8988T (cell line): ENCODE data around the gene DOK6.
"Not testable (repeated sequence)": the region's sequence is repeated elsewhere in the genome, so short reads cannot be mapped to it uniquely, and the experiment has no call there.

ENCODE experiments used
- DNase-seq: peaks from one replicate; pipeline ENCODE4 v3.0.0; 2011

The DOK6 gene

GRCh38 chr18:69400253-69400975 lies at the start of gene DOK6:
Gene DOK6 (plus strand): TSS chr18:69400888.
- DNase-seq = no peak

GRCh38 chr18:69353023-69353422 lies 47.7 kb upstream of the DOK6 start:
- DNase-seq = no peak

GRCh38 chr18:69357590-69357989 lies 43.1 kb upstream of the DOK6 start:
- DNase-seq = no peak

GRCh38 chr18:69358212-69358895 lies 42.3 kb upstream of the DOK6 start:
- DNase-seq = no peak

- not testable (repeated sequence) for DNase-seq
Observed at GRCh38 chr18:69359768-69360167, 40.9 kb upstream of the DOK6 start.

- no peak for DNase-seq
Observed at GRCh38 chr18:69364930-69365329, 35.8 kb upstream of the DOK6 start.

- DNase-seq = no peak
Observed at GRCh38 chr18:69365658-69366057, 35.0 kb upstream of the DOK6 start.

- DNase-seq = no peak
Observed at GRCh38 chr18:69367104-69367503, 33.6 kb upstream of the DOK6 start.

GRCh38 chr18:69371729-69372128 lies 29.0 kb upstream of the DOK6 start:
- no peak for DNase-seq

- DNase-seq = no peak
Observed at GRCh38 chr18:69380324-69380723, 20.4 kb upstream of the DOK6 start.

GRCh38 chr18:69383186-69383585 lies 17.5 kb upstream of the DOK6 start:
- DNase-seq = no peak

GRCh38 chr18:69387186-69387585 lies 13.5 kb upstream of the DOK6 start:
- DNase-seq = no peak

- DNase-seq = no peak
Observed at GRCh38 chr18:69388222-69388621, 12.5 kb upstream of the DOK6 start.

GRCh38 chr18:69397096-69397495 lies 3.6 kb upstream of the DOK6 start:
- no peak for DNase-seq

- DNase-seq = no peak
Observed at GRCh38 chr18:69399253-69399652, 1.4 kb upstream of the DOK6 start.

GRCh38 chr18:69400976-69401225 lies 213 bp downstream of the DOK6 start:
- DNase-seq = no peak

- no peak for DNase-seq
Observed at GRCh38 chr18:69401226-69401971, 711 bp downstream of the DOK6 start.

- no peak for DNase-seq
Observed at GRCh38 chr18:69401972-69402532, 1.4 kb downstream of the DOK6 start.

- DNase-seq = no peak
Observed at GRCh38 chr18:69402533-69402989, 1.9 kb downstream of the DOK6 start.

GRCh38 chr18:69408522-69408921 lies 7.8 kb downstream of the DOK6 start:
- DNase-seq = no peak

GRCh38 chr18:69411199-69411598 lies 10.5 kb downstream of the DOK6 start:
- no peak for DNase-seq

- DNase-seq = no peak
Observed at GRCh38 chr18:69414184-69414583, 13.5 kb downstream of the DOK6 start.

- DNase-seq = no peak
Observed at GRCh38 chr18:69432847-69433246, 32.2 kb downstream of the DOK6 start.

GRCh38 chr18:69435000-69435399 lies 34.3 kb downstream of the DOK6 start:
- DNase-seq = no peak
